Activated B cell treated with CpG ODN at 0.5 μM for 24 hours (primary cell): Measurements from ENCODE around the gene CDH2. TPM values are rescaled to one million over a fixed set of nuclear protein-coding genes. Genes with fewer than 3 reads are reported as not detected.

Source experiments
- ATAC-seq: fragments of 200-7000 bp; cut with Tn5 transposase; one replicate; pipeline ENCODE4 v1.10.0; 2021; ENCODE audit warnings: low read depth, mild to moderate bottlenecking, moderate library complexity
- CTCF ChIA-PET: fragments of 350-600 bp; sonication (Branson Sonifier 250); formaldehyde crosslinking; loops from one replicate; lab custom pipeline; 2021; ENCODE audit warnings: antibody characterized with exemption; lab: Charles Lee
- POLR2A ChIA-PET: fragments of 350-600 bp; sonication (Branson Sonifier 250); formaldehyde crosslinking; loops from one replicate; lab custom pipeline; 2021; ENCODE audit warnings: antibody characterized with exemption; lab: Charles Lee
- DNase-seq: peaks from one replicate; pipeline ENCODE4 v3.0.0; 2022
- H3K27ac Mint-ChIP-seq: one replicate; pipeline ENCODE4 v1.8.0; 2020; ENCODE audit warnings: mixed read lengths
- H3K27me3 Mint-ChIP-seq: one replicate; pipeline ENCODE4 v1.8.0; 2021; ENCODE audit warnings: mixed read lengths
- H3K36me3 Mint-ChIP-seq: one replicate; pipeline ENCODE4 v1.8.0; 2021; ENCODE audit warnings: low read depth, mixed read lengths
- H3K4me1 Mint-ChIP-seq: one replicate; pipeline ENCODE4 v1.8.0; 2021; ENCODE audit warnings: mixed read lengths
- H3K4me3 Mint-ChIP-seq: one replicate; pipeline ENCODE4 v1.8.0; 2020; ENCODE audit warnings: mild to moderate bottlenecking, mixed read lengths
- H3K9me3 Mint-ChIP-seq: one replicate; pipeline ENCODE4 v1.8.0; 2020; ENCODE audit warnings: mixed read lengths
- CTCF ChIP-seq: fragments of 200-600 bp; IDR thresholded peaks from one replicate; pipeline ENCODE4 v1.8.0; 2022; ENCODE audit warnings: antibody characterized with exemption, mild to moderate bottlenecking
- intact Hi-C: fragments of 100-400 bp; cut with micrococcal nuclease; formaldehyde crosslinking; loops from one replicate; pipeline ENCODE4 v1.15.1; 2024
- total RNA-seq: library from RNA; stranded (reverse); gene quantifications from 2 replicates; pipeline ENCODE4 v1.2.3, GENCODE V29; 2022

The CDH2 gene
- total RNA-seq, 1 donor from 2014 or later: not detected

- no peaks in the 10 kb centered on the region for H3K36me3 Mint-ChIP-seq
- DNase-seq: no peak
- peaks cover 6% of the 10 kb centered on the region for H3K9me3 Mint-ChIP-seq
- CTCF ChIA-PET: no interaction called here
- H3K4me3 Mint-ChIP-seq: no peak overlapping the region
- ATAC-seq: no peak
- no peaks in the 10 kb centered on the region for H3K27me3 Mint-ChIP-seq
- POLR2A ChIA-PET: no interaction called here
- H3K4me1 Mint-ChIP-seq: no peaks in the 10 kb centered on the region
- H3K27ac Mint-ChIP-seq: no peak overlapping the region
- intact Hi-C loops: no loop called here
- TF ChIP-seq CTCF: no peak
These were observed 62.5 kb downstream of the CDH2 start for GRCh38 chr18:28114472-28114871.

- intact Hi-C loops: no loop called here
- no peaks in the 10 kb centered on the region for H3K36me3 Mint-ChIP-seq
- no peak overlapping the region for H3K27ac Mint-ChIP-seq
- H3K4me1 Mint-ChIP-seq: no peaks in the 10 kb centered on the region
- no peak overlapping the region for H3K4me3 Mint-ChIP-seq
- no peak for TF ChIP-seq CTCF
- no peak for DNase-seq
- H3K27me3 Mint-ChIP-seq: no peaks in the 10 kb centered on the region
- H3K9me3 Mint-ChIP-seq: peaks cover 6% of the 10 kb centered on the region
- POLR2A ChIA-PET: no interaction called here
- CTCF ChIA-PET: no interaction called here
- no peak for ATAC-seq
These were observed 63.5 kb downstream of the CDH2 start for GRCh38 chr18:28113271-28114029.

DNA sequence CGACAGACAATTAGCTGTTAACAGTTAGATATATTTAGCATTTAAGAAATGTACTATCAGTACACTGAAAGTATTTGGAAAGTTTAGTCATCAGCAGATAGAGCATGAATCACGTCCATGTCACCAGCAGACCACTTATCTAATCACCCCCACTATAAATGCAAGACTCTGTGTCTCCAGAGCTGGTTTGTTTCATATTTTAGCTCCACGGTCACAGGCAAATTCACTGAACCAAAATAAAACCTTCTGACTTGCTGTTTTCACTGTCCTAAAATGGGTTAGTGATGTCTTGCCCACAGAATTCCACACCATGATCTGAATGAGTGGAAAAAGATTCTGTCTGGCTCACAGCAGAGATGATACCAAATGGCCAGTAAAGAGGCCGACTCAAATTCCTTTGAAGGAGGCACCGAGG, 64.9 kb downstream of the CDH2 start:
- Mint-ChIP-seq H3K9me3 (peaks cover 6% of the 10 kb centered on the region), H3K4me3 (no peak overlapping the region), H3K36me3 (no peaks in the 10 kb centered on the region), H3K27ac (no peak overlapping the region), H3K27me3 (no peaks in the 10 kb centered on the region), H3K4me1 (no peaks in the 10 kb centered on the region)
- TF ChIP-seq CTCF: no peak
- DNase-seq: no peak
- ChIA-PET CTCF (no interaction called here), POLR2A (no interaction called here)
- no peak for ATAC-seq
- intact Hi-C loops: no loop called here

- H3K9me3 Mint-ChIP-seq: peaks cover 6% of the 10 kb centered on the region
- TF ChIP-seq CTCF: no peak
- intact Hi-C loops: no loop called here
- DNase-seq: no peak
- CTCF ChIA-PET: no interaction called here
- no peaks in the 10 kb centered on the region for H3K27me3 Mint-ChIP-seq
- H3K4me1 Mint-ChIP-seq: no peaks in the 10 kb centered on the region
- H3K36me3 Mint-ChIP-seq: no peaks in the 10 kb centered on the region
- no peak overlapping the region for H3K27ac Mint-ChIP-seq
- no peak overlapping the region for H3K4me3 Mint-ChIP-seq
- POLR2A ChIA-PET: no interaction called here
- ATAC-seq: no peak
These were observed 66.0 kb downstream of the CDH2 start for GRCh38 chr18:28110924-28111323.

DNA sequence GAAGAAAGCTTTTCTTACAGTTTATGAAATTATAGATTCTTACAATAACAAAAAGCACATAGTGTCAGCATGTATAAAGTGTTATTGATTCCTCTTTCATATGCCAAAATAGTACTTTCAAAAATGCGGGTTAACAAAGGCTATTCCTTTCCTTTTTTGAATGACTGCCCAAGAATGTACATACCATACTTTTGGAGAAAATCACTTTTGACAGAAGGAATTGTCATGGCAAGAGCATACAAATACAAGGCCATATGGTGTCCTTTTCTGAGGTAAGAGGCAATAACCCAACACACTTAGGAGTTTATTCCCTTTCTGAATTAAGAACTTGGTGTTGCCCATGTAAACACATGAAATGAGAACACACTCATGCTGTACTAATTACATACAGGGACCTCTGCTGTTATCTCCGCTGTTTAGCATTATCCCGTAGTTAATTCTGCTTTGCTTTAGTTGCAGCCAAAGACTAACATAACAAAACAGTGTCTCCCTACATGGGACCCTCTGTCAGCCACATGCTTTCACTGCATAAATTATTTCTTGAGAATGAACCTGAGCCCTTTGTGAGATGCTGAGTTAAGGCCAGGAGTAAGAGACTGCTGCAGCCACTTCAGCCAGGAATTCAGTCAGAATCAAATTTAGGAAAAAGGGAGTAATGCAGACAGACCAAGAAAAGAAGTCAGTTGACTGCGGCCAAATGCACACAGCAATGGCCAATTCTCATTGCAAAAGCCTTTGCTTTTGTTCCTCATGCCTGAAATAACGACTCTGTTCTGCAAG, 67.0 kb downstream of the CDH2 start:
- Mint-ChIP-seq H3K4me1 (no peaks in the 10 kb centered on the region), H3K9me3 (peaks cover 6% of the 10 kb centered on the region), H3K4me3 (no peak overlapping the region), H3K36me3 (no peaks in the 10 kb centered on the region), H3K27me3 (no peaks in the 10 kb centered on the region), H3K27ac (no peak overlapping the region)
- ATAC-seq: no peak
- intact Hi-C loops: no loop called here
- POLR2A ChIA-PET: no interaction called here
- TF ChIP-seq CTCF: no peak
- CTCF ChIA-PET: no interaction called here
- no peak for DNase-seq
